ENCODE measurements around the gene TACC3.
"Not testable (repeated sequence)": the region's sequence is repeated elsewhere in the genome, so short reads cannot be mapped to it uniquely, and the experiment has no call there.

TACC3 gene

GRCh38 chr4:1693131-1693896, 28.0 kb upstream of the TACC3 start (continued):
- TF ChIP-seq ZNF239 (tag by site-specific recombination; IDR thresholded peaks at IDR 0.05), result no peak
- no peak for TF ChIP-seq ZNF560 (tag by site-specific recombination; IDR thresholded peaks at IDR 0.05; ENCODE audit: borderline replicate concordance)
- no peak for TF ChIP-seq ZFP3 (tag by site-specific recombination; IDR thresholded peaks at IDR 0.05; ENCODE audit: low read depth)
- TF ChIP-seq ZNF157 (tag by site-specific recombination; IDR thresholded peaks at IDR 0.05), result no peak
- peak; percentile 38; the same call in 1 of the 2 replicates for TF ChIP-seq ZNF654 (tag by site-specific recombination; IDR thresholded peaks at IDR 0.05; ENCODE audit: low read depth)
- no peak for TF ChIP-seq ZNF704 (tag by site-specific recombination; IDR thresholded peaks at IDR 0.05)

- TF ChIP-seq SCRT1 (tag by site-specific recombination; IDR thresholded peaks at IDR 0.05; ENCODE audit: borderline replicate concordance) (no peak), ZNF639 (tag by site-specific recombination; IDR thresholded peaks at IDR 0.05) (no peak), ZNF747 (tag by site-specific recombination; IDR thresholded peaks at IDR 0.05) (no peak), ZNF214 (tag by site-specific recombination; IDR thresholded peaks at IDR 0.05; ENCODE audit: borderline replicate concordance) (no peak), GFI1B (tag by site-specific recombination; IDR thresholded peaks at IDR 0.05) (no peak), ZNF362 (tag by site-specific recombination; IDR thresholded peaks at IDR 0.05) (no peak), ZNF223 (tag by site-specific recombination; IDR thresholded peaks at IDR 0.05) (no peak), ZNF354C (tag by site-specific recombination; IDR thresholded peaks at IDR 0.05; ENCODE audit: borderline replicate concordance, low read depth) (no peak), SP7 (tag by site-specific recombination; IDR thresholded peaks at IDR 0.05) (no peak), ZBTB48 (tag by site-specific recombination; IDR thresholded peaks at IDR 0.05) (no peak)
- POLR2A ChIA-PET, result interaction anchor here (0.6 to 1.5 kb wide), 4 partner anchors 10 to 1042 kb away, joined by 3 to 7 read pairs (median 4); no protein-coding TSS in a partner anchor
- Histone ChIP-seq H3K4me3 (ENCODE audit: low read depth, low read length) (no peak overlapping the region), H3K36me3 (ENCODE audit: control insufficient read depth in 2 of 2, insufficient read depth in 1 of 2, low read length in 2 of 2) (peaks cover 45 to 97% of the 10 kb centered on the region in 2 experiments), H3K27ac (ENCODE audit: extremely low read depth, low read depth, low read length) (no peak overlapping the region), H3K4me1 (ENCODE audit: control insufficient read depth, insufficient read depth, low read length) (no peaks in the 10 kb centered on the region), H3K9me3 (ENCODE audit: control insufficient read depth, insufficient read depth, low read depth, low read length) (no peaks in the 10 kb centered on the region)
- CTCF ChIA-PET, result interaction anchor here (5.0 kb wide), 1 partner anchor 32 kb away, joined by 61 read pairs; no protein-coding TSS in a partner anchor
These were observed 25.4 kb upstream of the TACC3 start for GRCh38 chr4:1695913-1696312.

GRCh38 chr4:1701671-1702070, 19.6 kb upstream of the TACC3 start:
- not testable (repeated sequence) for H3K4me1 ChIP-seq (ENCODE audit: control insufficient read depth, insufficient read depth, low read length); H3K9me3 ChIP-seq (ENCODE audit: control insufficient read depth, insufficient read depth, low read depth, low read length); H3K4me3 ChIP-seq (ENCODE audit: low read depth, low read length); H3K27ac ChIP-seq (ENCODE audit: extremely low read depth, low read depth, low read length)
- POLR2A ChIA-PET, result interaction anchor here (1.7 kb wide), 1 partner anchor 10 kb away, joined by 9 read pairs; the partner anchor contains the start of gene SLBP
- peaks cover 42 to 96% of the 10 kb centered on the region in 2 experiments for H3K36me3 ChIP-seq (ENCODE audit: control insufficient read depth in 2 of 2, insufficient read depth in 1 of 2, low read length in 2 of 2)
- CTCF ChIA-PET, result interaction anchor here (0.6 to 5.4 kb wide), 2 partner anchors 8 to 13 kb away, joined by 3 to 36 read pairs; no protein-coding TSS in a partner anchor

All from HEK293 (cell line).